HG02588 (cell line): Measurements from ENCODE around the gene MCF2L.

Experiments used
- ATAC-seq: cut with Tn5 transposase; IDR thresholded peaks from one replicate; pipeline ENCODE4 v1.9.1; 2021; ENCODE audit warnings: mild to moderate bottlenecking, moderate library complexity; ENCODE audit not compliant: unreplicated experiment

The MCF2L gene

GRCh38 chr13:113014752-113015745 lies 46.0 kb downstream of the MCF2L start:
- no peak for ATAC-seq

DNA sequence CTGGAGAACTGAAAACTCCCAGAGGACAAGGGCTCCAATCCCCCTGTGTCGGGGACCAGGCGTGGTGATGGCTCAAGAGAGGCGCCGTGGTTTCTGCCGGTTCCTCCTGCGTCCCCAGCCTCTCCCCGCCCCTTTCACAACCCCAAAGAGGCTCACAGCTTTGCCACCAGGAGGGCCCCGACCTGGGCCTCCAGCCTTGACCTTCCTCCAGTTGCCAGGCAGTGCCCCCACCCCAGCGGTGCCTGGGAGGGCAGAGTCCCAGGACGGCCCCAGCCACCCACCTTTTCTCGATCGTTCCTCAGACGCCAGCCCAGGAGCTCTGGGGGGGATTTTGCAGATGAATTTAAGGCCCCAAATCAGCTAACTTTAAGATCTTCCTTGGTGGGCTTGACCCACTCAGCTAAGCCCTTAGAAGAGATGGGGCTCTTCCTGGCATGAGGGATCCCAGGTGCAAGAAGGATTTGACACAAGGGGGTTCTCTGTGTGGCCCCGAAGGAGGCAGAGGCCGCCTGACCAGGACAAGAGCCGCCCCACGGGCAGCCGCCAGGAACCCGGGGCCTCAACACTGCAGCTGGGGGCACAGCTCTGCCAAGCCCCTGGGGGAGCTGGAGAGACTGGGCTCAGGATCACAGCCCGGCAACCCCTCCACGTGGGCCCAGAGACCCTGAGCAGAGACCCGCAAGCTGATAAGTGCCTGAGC lies 47.0 kb downstream of the MCF2L start:
- ATAC-seq, result no peak

DNA sequence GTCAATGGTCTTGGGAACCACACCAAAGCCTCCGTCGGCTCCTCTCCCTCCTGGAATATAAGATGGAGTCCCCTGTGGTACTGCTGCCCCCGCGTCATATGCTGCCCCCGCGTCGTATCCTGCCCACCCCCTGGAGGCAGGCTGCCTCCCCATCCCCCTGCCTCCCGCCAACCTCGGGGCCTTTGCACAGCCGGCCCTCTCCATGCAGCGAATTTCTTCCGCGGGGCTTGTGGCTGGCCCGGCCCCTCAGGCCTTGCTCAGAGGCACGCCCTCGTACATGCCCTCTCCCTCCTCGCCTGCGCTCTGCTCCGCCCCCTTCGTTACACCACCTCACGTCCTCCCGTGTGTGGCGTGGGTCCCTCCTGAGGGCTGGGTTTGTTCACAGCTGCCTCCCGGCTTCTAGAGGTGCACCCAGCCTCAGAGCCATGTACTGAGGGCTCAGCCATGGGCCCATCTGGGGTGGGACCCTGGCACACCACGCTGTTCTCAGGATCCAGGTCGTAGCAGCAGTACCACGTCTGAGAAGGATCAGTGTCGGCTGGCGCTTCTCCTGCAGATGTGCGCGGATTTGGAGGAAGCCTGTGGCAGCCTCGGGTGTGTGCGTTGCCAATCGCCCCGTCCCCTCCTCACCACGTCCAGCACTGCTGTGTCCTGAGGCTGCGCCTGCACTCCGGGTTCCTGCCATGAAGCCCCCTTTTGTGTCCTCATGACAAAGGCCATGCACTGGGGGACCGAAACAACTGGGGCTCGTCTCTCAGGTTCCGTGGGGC lies 47.7 kb downstream of the MCF2L start:
- no peak for ATAC-seq

DNA sequence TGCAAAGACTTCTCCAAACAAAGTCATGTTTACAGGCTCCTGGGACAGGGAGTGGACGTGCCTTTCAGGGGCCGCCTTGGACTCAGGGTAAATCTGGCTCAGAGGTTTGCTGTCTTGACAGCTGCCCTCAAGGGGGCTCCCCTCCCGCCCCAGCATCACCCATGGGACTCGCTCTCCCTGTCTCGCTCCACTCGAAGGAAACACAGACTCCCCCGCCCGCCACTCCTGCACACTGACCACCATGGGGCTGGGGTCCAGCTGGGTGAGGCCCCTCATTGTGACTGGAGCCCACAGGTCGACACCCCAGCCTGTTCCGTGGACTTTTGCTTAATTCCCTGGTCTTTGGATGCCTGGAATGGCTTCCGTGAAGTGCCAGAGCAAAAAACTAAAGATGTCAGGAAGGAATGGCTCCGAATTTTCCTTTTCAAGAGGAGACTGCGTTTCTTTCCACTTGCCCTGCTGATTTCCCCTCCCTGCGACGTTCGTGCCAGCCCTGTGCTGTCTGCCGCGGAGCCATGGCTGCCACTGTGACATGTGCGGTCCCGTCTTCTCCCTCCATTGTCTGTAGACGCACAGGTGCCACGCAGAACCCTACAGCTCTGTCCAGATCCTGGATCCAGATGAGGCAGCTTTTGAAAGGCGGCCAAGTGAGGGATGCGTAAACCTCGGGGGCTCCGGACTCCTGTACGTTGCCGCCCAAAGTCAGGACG lies 48.6 kb downstream of the MCF2L start:
- no peak for ATAC-seq

- ATAC-seq, result no peak
These were observed 49.9 kb downstream of the MCF2L start for GRCh38 chr13:113018676-113019465.

- ATAC-seq, result no peak
These were observed 51.5 kb downstream of the MCF2L start for GRCh38 chr13:113020323-113021080.

- no peak for ATAC-seq
These were observed 52.4 kb downstream of the MCF2L start for GRCh38 chr13:113021391-113021790.

DNA sequence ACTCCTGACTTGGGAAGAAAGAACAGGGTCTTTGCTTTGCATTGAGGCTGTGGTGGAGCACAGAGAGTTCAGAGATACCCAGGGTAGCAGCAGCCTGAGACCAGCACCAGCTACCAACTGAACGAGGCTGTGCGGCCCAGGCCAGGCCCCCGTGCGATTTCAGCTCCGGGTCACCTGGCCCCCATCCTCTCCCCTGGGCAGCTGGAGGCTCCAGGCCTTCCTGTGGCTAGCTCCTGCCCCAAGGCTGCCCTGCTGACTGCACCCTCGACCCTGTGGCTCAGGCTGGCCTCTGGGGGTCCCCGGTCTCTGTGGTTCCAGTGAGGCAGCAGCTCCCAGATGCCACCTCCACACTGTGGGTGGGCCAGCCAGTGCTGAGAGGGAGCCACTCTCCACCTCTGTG lies 52.8 kb downstream of the MCF2L start:
- ATAC-seq, result no peak

DNA sequence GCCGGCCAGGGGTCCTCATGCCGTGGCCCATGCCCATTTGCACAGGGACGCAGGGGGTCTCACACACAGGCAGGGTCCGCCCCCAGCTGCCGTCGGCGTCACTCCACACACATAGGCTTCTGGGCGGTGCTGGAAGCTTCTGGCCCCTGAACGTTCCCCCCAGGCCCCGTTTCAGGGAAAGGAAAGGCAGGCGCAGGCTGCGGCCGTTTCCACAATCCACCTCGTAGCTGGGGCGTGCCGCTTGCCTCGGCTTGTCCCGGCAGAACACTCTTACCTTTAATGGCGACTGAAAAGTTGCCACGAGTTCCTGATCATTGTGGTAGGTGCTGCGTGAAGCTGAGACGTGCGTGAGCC lies 53.4 kb downstream of the MCF2L start:
- no peak for ATAC-seq

- no peak for ATAC-seq
These were observed 53.9 kb downstream of the MCF2L start for GRCh38 chr13:113022745-113023574.

- no peak for ATAC-seq
These were observed 54.8 kb downstream of the MCF2L start for GRCh38 chr13:113023694-113024430.

GRCh38 chr13:113024466-113024865 lies 55.5 kb downstream of the MCF2L start:
- ATAC-seq, result no peak

DNA sequence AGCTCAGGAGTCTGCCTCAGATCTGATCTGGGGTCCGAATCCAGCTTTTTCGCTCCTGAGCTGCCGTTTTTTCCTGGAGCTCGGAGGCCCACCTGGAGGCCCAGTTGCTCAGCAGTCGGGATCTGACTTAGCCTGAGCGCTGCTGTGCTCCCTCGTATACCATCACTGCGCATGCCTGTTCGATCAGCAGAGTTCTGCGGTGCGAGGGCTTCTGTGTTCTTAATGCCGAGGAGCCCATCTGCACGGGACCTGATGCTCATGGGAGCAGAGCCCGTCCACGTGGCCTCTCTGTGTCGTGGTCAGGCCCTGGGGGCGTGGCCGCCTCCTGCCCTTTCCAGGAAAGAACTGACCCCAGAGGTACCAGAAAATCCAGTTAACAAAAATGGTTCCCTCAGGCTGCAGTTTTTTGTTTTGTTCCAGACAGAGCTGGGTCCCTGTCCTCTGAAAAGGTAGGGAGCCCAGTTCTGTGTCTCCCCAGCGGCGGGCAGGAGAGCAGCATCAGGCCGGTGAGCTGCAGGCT lies 57.4 kb downstream of the MCF2L start:
- ATAC-seq, result no peak

- no peak for ATAC-seq
These were observed 58.1 kb downstream of the MCF2L start for GRCh38 chr13:113027095-113027494.

DNA sequence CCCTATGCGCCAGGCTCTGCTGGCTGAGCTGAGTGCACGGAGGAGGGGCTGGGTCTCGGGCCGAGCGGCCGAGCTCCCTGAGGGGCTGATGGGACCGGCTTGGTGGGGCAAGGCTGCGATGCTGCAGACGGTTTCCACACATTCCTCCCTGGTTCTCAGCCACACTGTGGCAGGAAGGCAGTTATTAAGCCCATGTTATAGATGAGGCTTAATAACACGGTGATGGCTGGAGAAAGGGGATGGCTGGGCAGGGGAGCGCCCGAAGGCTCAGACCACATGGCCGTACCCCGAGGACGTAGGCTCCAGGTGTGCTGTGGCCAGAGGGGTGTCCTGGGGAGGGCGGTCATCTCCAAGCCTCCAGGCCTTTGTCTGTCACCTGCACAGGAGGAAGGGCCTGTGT lies 58.6 kb downstream of the MCF2L start:
- no peak for ATAC-seq

DNA sequence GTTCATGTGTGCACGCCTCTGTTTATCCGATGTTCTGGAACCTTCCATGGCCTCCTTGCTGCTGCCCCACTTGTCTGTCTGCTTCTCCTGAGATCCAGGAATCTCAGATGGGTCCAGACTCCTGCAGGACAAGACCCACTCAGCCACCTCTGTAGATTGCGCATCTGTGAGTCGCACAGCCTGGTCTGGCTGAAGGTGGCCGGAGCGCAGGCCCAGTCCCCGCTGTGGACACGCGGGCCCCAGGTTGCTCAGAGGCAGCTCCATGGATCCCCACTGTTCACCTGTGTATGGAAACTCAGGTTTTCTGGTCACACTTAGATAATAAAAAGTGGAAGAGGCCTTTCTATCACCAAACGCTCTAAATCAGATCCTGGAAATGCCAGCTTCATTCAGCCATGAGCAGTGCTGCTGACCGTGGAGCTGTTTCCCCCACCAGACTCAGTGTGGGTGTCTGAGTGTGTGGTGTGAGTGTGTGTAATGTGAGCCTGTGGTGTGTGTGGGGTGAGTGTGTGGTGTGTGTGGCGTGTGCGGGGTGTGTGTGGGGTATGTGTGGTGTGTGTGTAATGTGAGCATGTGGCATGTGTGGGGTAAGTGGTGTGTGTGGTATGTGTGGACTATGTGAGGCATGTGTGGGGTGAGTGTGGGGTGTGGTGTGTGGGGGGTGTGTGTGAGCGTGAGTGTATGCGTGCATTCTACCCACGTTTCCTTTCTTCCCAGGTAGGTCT lies 59.5 kb downstream of the MCF2L start:
- no peak for ATAC-seq

DNA sequence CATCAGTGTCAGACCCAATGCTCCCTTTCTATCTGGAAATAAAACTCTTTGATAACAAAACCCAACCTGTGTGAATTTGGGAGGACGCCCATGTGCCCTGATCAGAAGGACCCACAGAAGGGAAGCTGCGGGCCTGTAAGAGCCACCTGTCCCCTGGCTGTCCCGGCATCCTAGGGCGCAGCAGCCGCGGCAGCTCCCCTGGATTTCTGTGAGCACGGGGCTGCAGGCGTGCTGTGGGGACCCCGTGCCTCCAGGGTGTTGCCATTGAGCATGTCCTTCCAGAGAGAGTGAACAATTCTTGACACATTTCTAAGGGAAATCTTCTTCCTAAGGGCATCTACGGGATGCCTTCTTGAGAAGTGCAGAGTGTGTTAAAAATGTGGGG lies 60.0 kb downstream of the MCF2L start:
- no peak for ATAC-seq
